Peyer's patch (tissue), 4 donors: ENCODE results near the gene ITM2C.

Experiments used
- POLR2A ChIP-seq, 2 donors: fragments of 450-650 bp; IDR thresholded peaks; one replicate each; pipeline ENCODE4 v1.5.1; 2017; ENCODE audit warnings: antibody characterized with exemption in 2 of 2, mild to moderate bottlenecking in 2 of 2, moderate library complexity in 2 of 2
- TF ChIP-seq, protein P1 (sequence below), 6 experiments: fragments of 450-650 bp in 4 of 6; fragments of 200-600 bp in 2 of 6; sonication (generic) in 1 of 6; IDR thresholded peaks; one replicate each; pipeline ENCODE4 v1.5.1; 2017 to 2019; ENCODE audit warnings: antibody characterized with exemption in 6 of 6, mild to moderate bottlenecking in 3 of 6, moderate library complexity in 1 of 6

DNA sequence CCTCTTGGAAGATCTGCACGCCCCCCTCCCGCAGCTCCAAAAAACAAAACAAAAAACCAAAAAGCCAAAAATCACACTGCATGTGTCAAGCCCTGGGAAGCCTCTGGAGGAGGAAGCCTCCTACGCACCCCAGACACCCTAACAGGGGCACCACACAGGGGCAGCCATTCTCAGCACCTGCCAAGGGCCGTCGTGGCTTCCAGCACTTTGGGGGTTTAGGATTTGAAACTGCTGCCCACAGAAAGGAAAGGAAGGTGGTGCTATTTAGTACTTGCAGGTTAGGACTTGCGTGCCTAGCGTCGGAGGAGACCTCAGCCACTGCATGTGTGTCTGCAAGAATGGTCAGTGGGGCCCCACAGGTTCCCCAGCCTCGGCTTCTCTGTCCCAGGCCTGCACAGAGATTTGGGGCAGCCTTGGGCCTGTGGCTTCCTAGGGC, 60.7 kb downstream of the ITM2C start:
- TF ChIP-seq, protein P1, sequence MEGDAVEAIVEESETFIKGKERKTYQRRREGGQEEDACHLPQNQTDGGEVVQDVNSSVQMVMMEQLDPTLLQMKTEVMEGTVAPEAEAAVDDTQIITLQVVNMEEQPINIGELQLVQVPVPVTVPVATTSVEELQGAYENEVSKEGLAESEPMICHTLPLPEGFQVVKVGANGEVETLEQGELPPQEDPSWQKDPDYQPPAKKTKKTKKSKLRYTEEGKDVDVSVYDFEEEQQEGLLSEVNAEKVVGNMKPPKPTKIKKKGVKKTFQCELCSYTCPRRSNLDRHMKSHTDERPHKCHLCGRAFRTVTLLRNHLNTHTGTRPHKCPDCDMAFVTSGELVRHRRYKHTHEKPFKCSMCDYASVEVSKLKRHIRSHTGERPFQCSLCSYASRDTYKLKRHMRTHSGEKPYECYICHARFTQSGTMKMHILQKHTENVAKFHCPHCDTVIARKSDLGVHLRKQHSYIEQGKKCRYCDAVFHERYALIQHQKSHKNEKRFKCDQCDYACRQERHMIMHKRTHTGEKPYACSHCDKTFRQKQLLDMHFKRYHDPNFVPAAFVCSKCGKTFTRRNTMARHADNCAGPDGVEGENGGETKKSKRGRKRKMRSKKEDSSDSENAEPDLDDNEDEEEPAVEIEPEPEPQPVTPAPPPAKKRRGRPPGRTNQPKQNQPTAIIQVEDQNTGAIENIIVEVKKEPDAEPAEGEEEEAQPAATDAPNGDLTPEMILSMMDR (IDR thresholded peaks at IDR 0.05) = no peak
- TF ChIP-seq POLR2A (IDR thresholded peaks at IDR 0.05) = no peak
